COLO668 (cell line): Measurements from ENCODE around the gene PRRC2C.
"Not testable (repeated sequence)": the region's sequence is repeated elsewhere in the genome, so short reads cannot be mapped to it uniquely, and the experiment has no call there.

Source experiments
- DNase-seq: peaks from one replicate; lab custom pipeline; 2025; ENCODE audit not compliant: unreplicated experiment; lab: John Stamatoyannopoulos, UW

The PRRC2C gene

GRCh38 chr1:171583591-171584201 is 98.4 kb downstream of the PRRC2C start:
- DNase-seq, result no peak

GRCh38 chr1:171585715-171586114 is 100.4 kb downstream of the PRRC2C start:
- DNase-seq, result no peak

GRCh38 chr1:171588230-171588629 is 102.9 kb downstream of the PRRC2C start:
- DNase-seq, result no peak

GRCh38 chr1:171590022-171590421 is 104.7 kb downstream of the PRRC2C start:
- no peak for DNase-seq

GRCh38 chr1:171595324-171595723 is 110.0 kb downstream of the PRRC2C start:
- DNase-seq, result no peak

GRCh38 chr1:171596119-171596518 is 110.8 kb downstream of the PRRC2C start:
- no peak for DNase-seq

- no peak for DNase-seq
Measured at GRCh38 chr1:171596705-171597104, 111.4 kb downstream of the PRRC2C start.

- DNase-seq, result no peak
Measured at GRCh38 chr1:171597203-171597602, 111.9 kb downstream of the PRRC2C start.

GRCh38 chr1:171600310-171600709 is 115.0 kb downstream of the PRRC2C start:
- DNase-seq, result not testable (repeated sequence)

GRCh38 chr1:171600862-171601261 is 115.5 kb downstream of the PRRC2C start:
- no peak for DNase-seq

GRCh38 chr1:171603042-171603441 is 117.7 kb downstream of the PRRC2C start:
- not testable (repeated sequence) for DNase-seq

GRCh38 chr1:171606402-171606941 is 121.1 kb downstream of the PRRC2C start:
- DNase-seq, result no peak

GRCh38 chr1:171610385-171610784 is 125.1 kb downstream of the PRRC2C start:
- no peak for DNase-seq

- no peak for DNase-seq
Measured at GRCh38 chr1:171611306-171611705, 126.0 kb downstream of the PRRC2C start.

- no peak for DNase-seq
Measured at GRCh38 chr1:171613282-171613681, 128.0 kb downstream of the PRRC2C start.

GRCh38 chr1:171615122-171615906 is 130.0 kb downstream of the PRRC2C start:
- not testable (repeated sequence) for DNase-seq

- DNase-seq, result no peak
Measured at GRCh38 chr1:171616586-171616985, 131.3 kb downstream of the PRRC2C start.

GRCh38 chr1:171622152-171622462 is 136.8 kb downstream of the PRRC2C start, which contains the start of gene MYOCOS:
TSS of gene MYOCOS (plus strand) at chr1:171622243. CDS start at chr1:171623884, 1,641 bp downstream.
- DNase-seq, result no peak

GRCh38 chr1:171623651-171624331 is 138.5 kb downstream of the PRRC2C start:
- DNase-seq, result no peak

GRCh38 chr1:171625225-171625624 is 139.9 kb downstream of the PRRC2C start:
- no peak for DNase-seq

GRCh38 chr1:171627020-171627419 is 141.7 kb downstream of the PRRC2C start:
- no peak for DNase-seq

GRCh38 chr1:171628225-171628624 is 142.9 kb downstream of the PRRC2C start:
- no peak for DNase-seq
